Progenitor cell of endocrine pancreas (in vitro differentiated cells): ENCODE measurements around the gene TNIK. TPM values are rescaled to one million over a fixed set of nuclear protein-coding genes. Genes with fewer than 3 reads are reported as not detected.
"Not testable (repeated sequence)": the region's sequence is repeated elsewhere in the genome, so short reads cannot be mapped to it uniquely, and the experiment has no call there.

Experiments
- DNase-seq: peaks from one replicate; pipeline ENCODE4 v3.0.0; 2021; ENCODE audit warnings: low spot score; ENCODE audit not compliant: unreplicated experiment
- H3K27ac Mint-ChIP-seq: 2 replicates; pipeline ENCODE4 v1.8.0; 2021; ENCODE audit warnings: mild to moderate bottlenecking, moderate library complexity, mixed read lengths
- H3K27me3 Mint-ChIP-seq: 2 replicates; pipeline ENCODE4 v1.8.0; 2021; ENCODE audit warnings: mixed read lengths
- H3K36me3 Mint-ChIP-seq: 2 replicates; pipeline ENCODE4 v1.8.0; 2022; ENCODE audit warnings: mixed read lengths; ENCODE audit not compliant: insufficient read depth
- H3K4me1 Mint-ChIP-seq: 2 replicates; pipeline ENCODE4 v1.8.0; 2021; ENCODE audit warnings: low read depth, mixed read lengths
- H3K4me3 Mint-ChIP-seq: 2 replicates; pipeline ENCODE4 v1.8.0; 2021; ENCODE audit warnings: low read depth, mild to moderate bottlenecking, moderate library complexity, mixed read lengths
- H3K9me3 Mint-ChIP-seq: 2 replicates; pipeline ENCODE4 v1.8.0; 2021; ENCODE audit warnings: low read depth, mixed read lengths
- total RNA-seq: library from RNA; stranded (reverse); gene quantifications from 2 replicates; pipeline ENCODE4 v1.2.1, GENCODE V29; 2021
- TF ChIP-seq, protein P1 (sequence below): fragments of 200-600 bp; sonication (generic); IDR thresholded peaks from one replicate; pipeline ENCODE4 v1.5.0; 2021; ENCODE audit warnings: antibody characterized with exemption, mild to moderate bottlenecking; ENCODE audit not compliant: unreplicated experiment

TNIK gene
- total RNA-seq, 1 donor from 2014 or later: 15.7 TPM

DNA sequence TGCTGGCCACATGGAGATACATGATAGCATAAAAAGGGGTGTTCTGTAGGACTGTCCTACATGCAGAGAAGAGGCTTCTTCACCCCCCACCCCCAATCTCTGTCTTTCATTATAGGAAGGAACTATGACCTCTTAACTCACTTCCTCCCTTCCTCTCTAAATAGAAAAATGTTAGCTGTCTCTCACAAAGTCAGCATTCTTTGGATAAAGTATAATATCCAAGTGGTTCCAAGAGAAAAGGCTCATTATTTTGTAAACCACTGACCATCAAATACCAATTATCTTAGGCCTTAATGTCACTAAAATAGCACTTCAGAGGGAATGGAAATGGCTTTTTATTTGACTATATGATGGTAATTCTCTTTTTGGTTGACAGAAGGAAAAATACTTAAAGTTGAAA, 338.4 kb downstream of the TNIK start:
- Mint-ChIP-seq H3K36me3 (peaks cover 9% of the 10 kb centered on the region), H3K27ac (no peak overlapping the region), H3K4me1 (peaks cover 2% of the 10 kb centered on the region), H3K4me3 (no peak overlapping the region), H3K9me3 (peaks cover 3% of the 10 kb centered on the region), H3K27me3 (no peaks in the 10 kb centered on the region)
- TF ChIP-seq, protein P1, sequence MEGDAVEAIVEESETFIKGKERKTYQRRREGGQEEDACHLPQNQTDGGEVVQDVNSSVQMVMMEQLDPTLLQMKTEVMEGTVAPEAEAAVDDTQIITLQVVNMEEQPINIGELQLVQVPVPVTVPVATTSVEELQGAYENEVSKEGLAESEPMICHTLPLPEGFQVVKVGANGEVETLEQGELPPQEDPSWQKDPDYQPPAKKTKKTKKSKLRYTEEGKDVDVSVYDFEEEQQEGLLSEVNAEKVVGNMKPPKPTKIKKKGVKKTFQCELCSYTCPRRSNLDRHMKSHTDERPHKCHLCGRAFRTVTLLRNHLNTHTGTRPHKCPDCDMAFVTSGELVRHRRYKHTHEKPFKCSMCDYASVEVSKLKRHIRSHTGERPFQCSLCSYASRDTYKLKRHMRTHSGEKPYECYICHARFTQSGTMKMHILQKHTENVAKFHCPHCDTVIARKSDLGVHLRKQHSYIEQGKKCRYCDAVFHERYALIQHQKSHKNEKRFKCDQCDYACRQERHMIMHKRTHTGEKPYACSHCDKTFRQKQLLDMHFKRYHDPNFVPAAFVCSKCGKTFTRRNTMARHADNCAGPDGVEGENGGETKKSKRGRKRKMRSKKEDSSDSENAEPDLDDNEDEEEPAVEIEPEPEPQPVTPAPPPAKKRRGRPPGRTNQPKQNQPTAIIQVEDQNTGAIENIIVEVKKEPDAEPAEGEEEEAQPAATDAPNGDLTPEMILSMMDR: no peak
- no peak for DNase-seq

DNA sequence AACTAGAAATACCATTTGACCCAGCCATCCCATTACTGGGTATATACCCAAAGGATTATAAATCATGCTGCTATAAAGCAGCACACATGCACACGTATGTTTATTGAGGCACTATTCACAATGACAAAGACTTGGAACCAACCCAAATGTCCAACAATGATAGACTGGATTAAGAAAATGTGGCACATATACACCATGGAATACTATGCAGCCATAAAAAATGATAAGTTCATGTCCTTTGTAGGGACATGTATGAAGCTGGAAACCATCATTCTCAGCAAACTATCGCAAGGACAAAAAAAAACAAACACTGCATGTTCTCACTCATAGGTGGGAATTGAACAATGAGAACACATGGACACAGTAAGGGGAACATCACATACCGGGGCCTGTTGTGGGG, 340.8 kb downstream of the TNIK start:
- not testable (repeated sequence) for H3K27ac Mint-ChIP-seq, H3K27me3 Mint-ChIP-seq, H3K36me3 Mint-ChIP-seq, H3K4me1 Mint-ChIP-seq, DNase-seq, H3K4me3 Mint-ChIP-seq, H3K9me3 Mint-ChIP-seq

DNA sequence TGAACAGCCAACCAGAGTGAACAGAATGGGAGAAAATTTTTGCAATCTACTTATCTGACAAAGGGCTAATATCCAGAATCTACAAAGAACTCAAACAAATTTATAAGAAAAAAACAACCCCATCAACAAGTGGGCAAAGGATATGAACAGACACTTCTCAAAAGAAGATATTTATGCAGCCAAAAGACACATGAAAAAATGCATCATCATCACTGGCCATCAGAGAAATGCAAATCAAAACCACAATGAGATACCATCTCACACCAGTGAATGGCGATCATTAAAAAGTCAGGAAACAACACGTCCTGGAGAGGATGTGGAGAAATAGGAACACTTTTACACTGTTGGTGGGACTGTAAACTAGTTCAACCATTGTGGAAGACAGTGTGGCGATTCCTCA, 341.2 kb downstream of the TNIK start:
- DNase-seq, H3K36me3 Mint-ChIP-seq, H3K4me3 Mint-ChIP-seq, H3K4me1 Mint-ChIP-seq, H3K27ac Mint-ChIP-seq, H3K9me3 Mint-ChIP-seq, H3K27me3 Mint-ChIP-seq: not testable (repeated sequence)

- peaks cover 2% of the 10 kb centered on the region for H3K4me1 Mint-ChIP-seq
- no peak for DNase-seq
- H3K27ac Mint-ChIP-seq: no peak overlapping the region
- H3K9me3 Mint-ChIP-seq: peaks cover 3% of the 10 kb centered on the region
- no peak overlapping the region for H3K4me3 Mint-ChIP-seq
- peaks cover 8% of the 10 kb centered on the region for H3K36me3 Mint-ChIP-seq
- H3K27me3 Mint-ChIP-seq: no peaks in the 10 kb centered on the region
- TF ChIP-seq, protein P1: no peak
These were observed 343.3 kb downstream of the TNIK start for GRCh38 chr3:171116824-171117395.

GRCh38 chr3:171116365-171116764, 343.8 kb downstream of the TNIK start:
- Mint-ChIP-seq H3K4me1 (peaks cover 2% of the 10 kb centered on the region), H3K27ac (no peak overlapping the region), H3K9me3 (peaks cover 3% of the 10 kb centered on the region), H3K36me3 (peaks cover 8% of the 10 kb centered on the region), H3K4me3 (no peak overlapping the region), H3K27me3 (no peaks in the 10 kb centered on the region)
- TF ChIP-seq, protein P1: no peak
- no peak for DNase-seq

DNA sequence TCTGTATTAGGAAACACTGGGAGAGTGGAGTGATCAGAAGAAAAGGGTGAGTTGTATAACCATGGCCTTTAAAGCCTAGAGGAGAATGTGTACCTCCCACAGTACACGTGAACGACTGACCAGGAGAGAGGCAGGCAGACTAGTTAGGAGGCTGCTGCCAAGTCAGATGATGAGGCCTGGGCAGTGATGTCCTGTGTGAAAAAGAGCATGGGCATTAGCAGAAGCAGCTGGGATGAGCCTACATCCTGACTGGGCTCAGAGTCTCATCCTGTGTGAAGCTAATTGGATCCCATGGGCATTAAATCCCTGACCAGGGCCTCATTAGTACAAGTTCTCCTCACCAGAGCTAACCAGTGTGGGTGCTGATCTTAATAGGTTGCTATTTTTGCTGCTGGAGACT, 344.5 kb downstream of the TNIK start:
- no peak for DNase-seq
- Mint-ChIP-seq H3K36me3 (peaks cover 5% of the 10 kb centered on the region), H3K27ac (no peak overlapping the region), H3K4me1 (peaks cover 2% of the 10 kb centered on the region), H3K9me3 (peaks cover 3% of the 10 kb centered on the region), H3K27me3 (no peaks in the 10 kb centered on the region), H3K4me3 (no peak overlapping the region)
- TF ChIP-seq, protein P1: no peak
